Body of pancreas (tissue), 4 donors: ENCODE data around the gene HTRA3.

Experiments
- CTCF ChIP-seq, 7 experiments: fragments of 450-650 bp in 4 of 7; fragments of 200-600 bp in 3 of 7; sonication (generic) in 3 of 7; IDR thresholded peaks; one replicate each; pipeline ENCODE4 v1.5.1; 2016 to 2019; ENCODE audit warnings: antibody characterized with exemption in 7 of 7
- POLR2A ChIP-seq, 3 donors: fragments of 450-650 bp; IDR thresholded peaks; one replicate each; pipeline ENCODE4 v1.6.1; 2016; ENCODE audit warnings: antibody characterized with exemption in 3 of 3, mild to moderate bottlenecking in 2 of 3

GRCh38 chr4:8270418-8270771, 841 bp downstream of the HTRA3 start:
- TF ChIP-seq CTCF (IDR thresholded peaks at IDR 0.05): no peak
- TF ChIP-seq POLR2A (IDR thresholded peaks at IDR 0.05): no peak
